HG02884 (cell line): ENCODE data around the gene DNAI7.

Source experiments
- ATAC-seq: cut with Tn5 transposase; IDR thresholded peaks from one replicate; pipeline ENCODE4 v1.9.1; 2021; ENCODE audit warnings: mild to moderate bottlenecking, moderate library complexity; ENCODE audit not compliant: unreplicated experiment

The DNAI7 gene

DNA sequence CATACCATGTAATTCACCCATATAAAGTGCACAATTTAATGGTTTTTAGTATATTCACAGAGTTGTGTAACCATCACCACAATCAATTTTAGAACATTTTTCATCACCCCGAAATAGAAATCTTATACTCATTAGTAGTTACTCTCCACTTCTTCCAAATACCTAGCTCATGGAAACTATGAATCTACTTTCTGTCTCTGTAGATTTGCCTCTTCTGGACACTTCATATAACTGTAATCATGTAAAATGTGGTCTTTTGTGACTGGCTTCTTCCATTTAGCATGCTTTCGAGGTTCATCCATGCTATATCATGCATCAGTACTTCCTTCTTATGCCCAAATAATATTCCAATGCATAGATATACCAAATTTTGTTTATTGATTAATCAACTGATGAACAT lies 10.8 kb downstream of the DNAI7 start:
- no peak for ATAC-seq

DNA sequence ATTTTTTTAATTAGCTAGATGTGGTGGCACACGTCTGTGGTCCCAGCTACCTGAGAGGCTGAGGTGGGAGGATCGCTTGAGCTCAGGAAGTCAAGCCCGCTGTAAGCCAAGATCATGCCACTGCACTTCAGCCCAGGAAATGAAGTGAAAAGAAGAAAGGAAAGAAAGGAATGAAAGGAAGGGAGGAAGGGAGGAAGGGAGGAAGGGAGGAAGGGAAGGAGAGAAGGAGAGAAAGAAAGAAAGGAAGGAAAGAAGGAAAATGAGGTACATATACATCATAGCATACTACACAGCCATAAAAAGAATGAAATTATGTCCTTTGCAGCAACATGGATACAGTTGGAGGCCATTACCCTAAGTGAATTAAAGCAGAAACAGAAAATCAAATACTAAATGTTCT lies 12.2 kb downstream of the DNAI7 start:
- no peak for ATAC-seq

DNA sequence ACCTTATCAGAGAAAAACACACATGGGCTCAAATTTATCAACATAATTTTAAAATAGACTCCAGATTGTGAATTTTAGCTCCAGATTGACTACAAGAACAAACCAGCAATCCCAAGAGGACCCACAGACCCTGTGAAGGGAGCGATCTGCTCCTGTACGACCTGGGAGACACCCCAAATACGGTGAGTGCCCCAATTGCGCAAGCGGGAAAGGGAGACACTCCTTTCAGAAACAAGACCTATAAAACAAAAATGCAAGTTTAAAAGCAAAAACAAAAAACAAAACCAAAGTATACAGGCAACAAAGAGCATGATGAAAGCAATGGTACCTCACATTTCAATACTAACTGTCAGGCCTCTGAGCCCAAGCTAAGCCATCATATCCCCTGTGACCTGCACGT lies 32.1 kb downstream of the DNAI7 start:
- ATAC-seq = no peak

DNA sequence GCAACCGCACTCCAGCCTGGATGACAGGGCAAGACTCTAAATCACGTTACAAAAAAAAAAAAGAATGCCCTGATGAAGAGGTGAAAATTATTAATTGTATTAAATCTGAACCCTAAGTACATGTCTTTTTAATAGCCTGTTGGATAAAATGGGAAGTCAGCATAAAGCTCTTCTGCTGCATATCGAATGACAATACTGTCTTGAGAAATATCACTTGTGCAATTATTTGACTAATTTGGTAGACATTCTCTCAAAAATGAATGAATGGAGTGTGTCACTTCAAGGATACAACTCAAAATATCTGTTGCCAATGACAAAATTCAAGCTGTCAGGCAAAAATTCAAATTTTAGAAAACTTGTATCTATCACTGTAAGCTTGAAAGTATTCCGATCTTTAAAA lies 38.9 kb downstream of the DNAI7 start:
- ATAC-seq = no peak

DNA sequence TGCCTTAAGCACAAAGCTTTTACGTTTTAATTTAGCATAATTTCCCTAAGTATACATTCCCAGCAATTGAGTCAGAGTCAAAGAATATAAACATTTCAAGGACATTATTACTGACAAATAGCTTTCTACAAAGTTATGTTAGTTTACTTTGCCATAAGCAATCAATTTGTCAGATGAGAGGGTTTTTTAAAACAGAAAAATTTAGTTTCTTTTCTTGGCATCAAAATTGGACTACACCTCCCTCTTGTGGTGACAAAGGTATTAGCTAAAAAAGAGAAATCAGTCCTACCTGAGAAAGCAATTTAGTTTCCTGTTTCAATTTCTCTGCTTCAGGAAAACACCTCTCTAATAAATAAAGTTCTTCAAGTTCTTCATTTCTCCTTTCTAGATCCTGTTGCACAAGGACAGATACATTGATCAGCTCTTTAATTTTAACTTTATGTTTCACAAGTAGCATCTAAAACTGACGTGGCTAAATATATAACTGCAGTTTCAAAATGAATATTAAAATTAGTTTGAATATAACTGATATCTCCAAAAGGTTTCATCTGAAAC lies 39.9 kb downstream of the DNAI7 start:
- ATAC-seq = peak; percentile 49

DNA sequence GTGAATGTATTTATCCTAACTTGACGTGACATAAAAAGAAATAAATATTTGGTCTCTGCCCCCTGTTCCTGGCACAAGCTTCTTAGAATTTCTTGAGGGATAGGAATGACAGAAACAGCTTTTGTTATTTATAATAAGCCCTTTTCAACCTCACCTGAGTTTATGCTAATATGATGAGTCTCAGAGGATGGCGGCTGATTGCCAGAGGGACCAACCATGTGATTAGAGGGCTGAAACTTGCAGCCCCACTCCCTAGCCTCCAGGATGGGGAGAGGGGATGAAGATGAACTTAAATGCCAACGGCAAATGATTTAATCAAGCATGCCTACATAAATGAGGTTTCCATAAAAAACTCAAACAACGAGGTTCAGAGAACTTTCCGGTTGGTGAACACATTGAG lies 42.9 kb downstream of the DNAI7 start:
- ATAC-seq = no peak

DNA sequence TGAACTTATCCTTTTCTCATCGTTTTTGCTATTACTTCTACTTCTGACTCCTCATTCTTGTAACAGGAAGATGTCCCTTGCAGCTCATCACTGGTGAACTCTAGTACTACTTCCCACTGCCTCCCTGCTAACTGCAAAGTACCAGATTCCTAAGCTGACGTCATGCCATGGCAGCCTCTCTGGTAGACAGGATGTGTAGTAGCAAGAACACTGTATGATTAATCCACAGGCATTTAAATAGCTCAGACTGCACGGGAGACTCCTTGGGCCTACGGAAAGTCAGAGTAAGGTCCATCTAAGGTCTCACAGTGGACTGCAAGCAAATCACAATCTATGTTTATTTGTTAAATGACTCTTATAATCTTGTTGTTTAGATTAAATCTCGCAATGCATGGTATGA lies 43.5 kb downstream of the DNAI7 start:
- ATAC-seq = no peak

DNA sequence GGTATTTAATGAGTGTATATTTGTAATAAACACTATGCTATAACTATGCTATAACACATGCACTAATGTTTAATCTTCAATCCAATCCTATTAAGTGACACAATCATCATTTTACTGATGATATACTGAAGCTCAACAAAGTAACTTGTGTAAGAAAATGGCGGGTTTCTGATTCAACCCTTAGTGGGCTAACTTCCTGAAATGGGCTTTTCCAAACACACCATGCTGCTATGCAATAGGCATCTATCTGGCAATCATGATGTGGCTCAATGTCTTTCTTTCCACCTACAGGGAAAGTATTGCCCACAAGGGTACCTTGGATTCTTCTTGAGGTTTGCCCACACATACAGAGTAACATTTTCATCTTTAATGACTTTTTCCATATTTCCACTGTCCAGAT lies 48.3 kb downstream of the DNAI7 start:
- ATAC-seq = no peak

DNA sequence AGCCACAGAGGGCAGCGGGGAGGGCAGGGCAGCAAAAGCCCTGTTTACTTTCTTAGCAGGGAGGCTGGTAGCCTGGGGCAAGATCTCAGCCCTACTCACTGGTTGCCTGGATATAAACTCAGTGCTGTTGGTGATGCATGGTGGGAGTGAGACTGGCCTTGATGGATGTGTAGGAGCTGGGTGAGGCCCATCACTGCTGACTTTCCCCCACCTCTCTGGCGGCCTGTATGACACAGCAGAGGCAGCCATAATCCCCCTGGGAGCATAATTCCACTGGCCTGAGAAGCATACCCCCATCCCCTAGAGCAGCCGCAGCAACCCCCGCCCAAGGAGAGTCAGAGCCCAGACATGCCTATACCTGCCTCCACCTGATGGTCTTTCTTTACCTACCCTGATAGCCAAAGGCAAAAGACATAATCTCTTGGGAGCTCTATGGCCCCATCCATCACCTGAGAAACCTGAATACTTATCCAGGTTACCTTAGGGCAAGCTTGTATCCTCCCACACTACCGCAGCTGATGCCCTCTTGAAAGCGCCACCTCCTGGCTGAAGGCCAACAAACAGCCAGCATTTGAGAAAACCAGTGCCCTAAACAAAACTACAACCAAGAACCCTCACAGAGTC lies 59.3 kb downstream of the DNAI7 start:
- no peak for ATAC-seq

DNA sequence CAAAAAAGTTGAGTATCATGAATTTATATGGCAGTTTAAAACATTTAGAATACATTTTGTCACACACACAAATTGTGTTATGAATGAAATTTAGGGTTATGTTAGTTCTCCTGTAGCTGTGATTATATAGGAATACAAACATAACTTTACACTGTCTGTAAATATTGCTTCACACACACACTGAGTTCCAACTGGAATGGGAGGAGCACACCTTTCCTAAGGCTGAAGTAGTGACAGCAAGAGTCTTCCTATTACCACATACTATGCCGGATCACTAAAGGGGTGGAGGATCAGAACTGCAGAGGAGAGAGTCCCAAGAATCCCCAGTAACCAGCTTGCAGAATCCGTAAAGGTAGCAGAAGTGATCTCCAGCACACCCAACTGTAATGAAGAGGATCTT lies 63.7 kb downstream of the DNAI7 start:
- no peak for ATAC-seq

DNA sequence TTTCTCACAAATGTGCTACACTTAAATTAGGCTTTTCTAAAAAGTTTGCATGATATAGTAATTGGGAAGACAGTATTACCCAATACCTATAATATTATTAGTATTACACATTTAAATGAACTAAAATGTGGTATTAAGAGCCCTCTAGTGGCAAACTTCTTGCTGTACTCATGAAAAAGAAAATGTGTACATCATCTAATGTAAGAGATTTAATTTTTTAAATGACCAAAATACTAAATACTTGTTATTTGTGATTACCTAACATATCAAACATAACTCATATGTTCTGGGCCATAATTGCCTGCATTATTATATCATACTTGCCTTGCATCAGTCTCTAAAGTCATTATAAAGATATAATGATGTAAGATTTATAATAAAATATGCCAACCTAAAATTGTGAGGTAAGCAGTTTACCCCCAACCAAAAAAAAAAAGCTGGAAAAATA lies 64.2 kb downstream of the DNAI7 start:
- ATAC-seq = no peak

DNA sequence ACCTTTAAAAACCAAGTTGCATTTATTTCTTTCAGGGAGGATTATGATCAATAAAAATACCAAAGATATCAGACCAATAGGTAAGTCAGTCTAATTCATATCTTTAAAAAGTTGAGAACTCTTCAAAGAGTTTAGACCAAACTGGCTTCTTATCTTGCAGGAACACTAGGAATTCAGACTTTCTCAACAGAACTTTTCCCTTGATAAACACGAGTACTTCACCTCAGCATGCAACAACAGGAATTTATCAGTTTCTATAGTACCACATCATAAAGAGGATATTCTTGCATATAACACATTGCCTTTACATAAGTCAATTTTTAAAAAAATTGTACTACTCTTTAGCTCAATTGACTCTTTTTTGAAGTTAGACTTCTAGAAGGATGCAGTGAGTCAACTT lies 68.2 kb downstream of the DNAI7 start:
- ATAC-seq = no peak

DNA sequence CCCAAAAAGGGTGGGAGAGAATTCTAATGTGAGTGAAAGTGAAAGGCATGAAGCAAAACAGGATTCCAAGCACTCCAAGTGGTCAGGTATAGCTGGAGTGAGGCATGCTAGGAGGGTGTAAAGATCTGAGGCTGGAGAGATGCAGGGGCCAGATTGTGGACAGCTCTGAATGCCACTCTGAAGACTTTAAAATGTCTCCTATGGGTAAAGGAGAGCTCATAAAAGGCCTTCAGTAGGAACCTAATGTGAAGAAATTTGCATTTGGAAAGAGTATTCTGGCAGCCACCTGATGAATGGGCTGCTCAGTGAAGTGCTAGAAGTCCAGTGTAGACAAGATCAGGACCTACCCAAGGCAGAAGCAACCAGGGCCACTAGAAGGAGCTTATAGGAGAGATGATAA lies 68.9 kb downstream of the DNAI7 start:
- ATAC-seq = no peak

DNA sequence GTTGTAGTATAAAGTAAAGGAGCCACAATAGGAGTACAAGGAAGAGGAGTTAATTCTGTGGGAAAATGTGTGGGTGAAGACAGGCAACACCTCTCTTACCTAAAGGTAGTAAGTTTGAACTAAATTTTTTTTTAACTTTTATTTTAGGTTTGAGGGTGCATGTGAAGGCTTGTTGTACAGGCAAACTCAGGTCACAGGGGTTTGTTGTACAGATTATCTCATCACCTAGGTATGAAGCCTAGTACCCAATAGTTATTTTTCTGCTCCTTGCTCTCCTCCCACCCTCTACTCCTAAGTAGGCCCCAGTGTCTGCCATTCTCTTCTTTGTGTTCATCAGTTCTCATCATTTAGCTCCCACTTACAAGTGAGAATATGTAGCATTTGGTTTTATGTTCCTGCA lies 70.5 kb downstream of the DNAI7 start:
- no peak for ATAC-seq

DNA sequence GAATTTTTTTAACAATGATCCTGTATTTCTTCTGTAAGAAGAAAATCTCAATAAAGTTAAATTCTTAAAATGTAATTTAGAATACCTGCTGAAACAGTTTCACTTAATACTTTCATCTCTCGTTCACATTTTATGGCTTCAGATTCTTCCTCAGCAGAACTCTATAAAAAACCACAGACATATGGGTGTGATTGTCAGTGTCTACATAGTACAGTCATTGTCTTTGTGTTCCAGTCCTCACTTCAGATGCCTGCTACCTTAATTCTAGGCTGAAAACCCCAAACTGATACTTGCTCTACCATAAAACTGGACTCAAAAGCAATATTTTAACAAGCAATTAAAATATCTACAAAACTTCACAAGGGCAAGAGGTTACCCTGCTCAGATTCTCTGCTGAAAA lies 71.8 kb downstream of the DNAI7 start:
- no peak for ATAC-seq

DNA sequence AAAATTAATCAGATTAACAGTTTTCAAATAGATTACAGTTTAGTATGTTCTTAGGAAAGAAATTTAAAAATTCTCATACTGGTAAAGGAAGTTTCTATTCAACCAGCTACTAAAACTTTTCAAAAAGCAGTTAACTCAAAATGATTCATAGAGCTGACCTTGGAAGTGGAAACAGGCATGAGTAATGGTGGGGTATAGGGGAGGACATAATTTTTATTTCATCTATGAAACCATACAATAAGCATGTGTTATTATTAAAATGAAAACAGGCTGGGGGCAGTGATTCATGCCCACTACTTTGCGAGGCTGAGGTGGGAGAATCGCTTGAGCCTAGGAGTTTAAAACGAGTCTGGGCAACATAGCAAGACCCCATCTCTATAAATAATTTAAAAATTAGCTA lies 73.0 kb downstream of the DNAI7 start:
- ATAC-seq = no peak

DNA sequence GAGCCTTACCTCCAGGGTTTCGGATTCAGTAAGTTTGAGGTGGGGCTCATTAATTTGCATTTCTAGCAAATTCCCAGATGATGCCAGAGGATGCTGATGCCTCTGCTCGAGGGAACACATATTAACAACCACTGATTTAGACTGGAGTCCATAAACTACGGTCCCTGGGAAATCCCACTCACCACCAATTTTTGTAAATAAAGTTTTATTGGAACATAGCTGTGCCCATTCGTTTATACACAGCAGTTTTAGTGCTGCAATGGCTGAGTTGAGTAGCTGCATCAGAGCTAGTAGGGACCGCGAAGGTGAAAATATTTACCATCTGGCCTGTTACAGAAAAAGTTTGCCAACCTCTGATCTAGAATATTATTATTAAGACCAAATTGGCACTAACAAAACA lies 73.8 kb downstream of the DNAI7 start:
- ATAC-seq = no peak

DNA sequence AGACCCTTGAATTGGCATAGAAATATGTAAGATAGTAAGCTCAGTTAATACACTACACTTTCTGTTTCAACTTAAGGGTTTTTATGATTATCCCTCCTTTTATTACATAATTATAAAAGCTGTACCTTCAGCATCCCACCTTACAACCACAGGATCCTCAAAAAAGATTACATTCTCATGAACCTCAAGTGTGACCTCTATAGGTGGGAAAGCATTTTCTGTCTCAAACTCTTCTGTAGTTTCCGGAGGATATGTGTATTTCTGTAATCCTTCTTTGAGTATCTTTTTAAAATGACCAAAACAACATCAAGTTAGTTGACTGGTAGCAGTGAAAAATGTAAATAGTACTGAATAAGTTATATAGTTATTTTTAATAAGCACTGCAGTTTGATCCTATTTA lies 75.9 kb downstream of the DNAI7 start:
- ATAC-seq = no peak

DNA sequence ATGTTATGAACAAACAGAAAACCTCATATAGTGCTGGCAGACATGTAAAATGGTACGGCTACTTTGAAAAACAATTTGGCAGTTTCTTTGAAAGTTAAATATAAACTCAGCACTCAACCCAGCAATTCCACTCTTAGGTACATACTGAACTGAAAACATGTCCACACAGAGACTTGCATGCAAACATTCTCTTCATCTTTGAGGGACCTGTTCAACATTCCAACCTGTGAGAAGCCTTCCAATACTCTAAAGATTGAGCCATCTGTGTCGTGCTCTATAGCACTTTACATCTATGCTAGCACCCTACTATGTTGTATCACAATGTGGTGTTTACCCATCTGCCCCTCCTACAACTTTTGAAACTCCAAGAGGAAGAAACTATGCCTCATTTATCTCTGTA lies 79.3 kb downstream of the DNAI7 start:
- no peak for ATAC-seq

DNA sequence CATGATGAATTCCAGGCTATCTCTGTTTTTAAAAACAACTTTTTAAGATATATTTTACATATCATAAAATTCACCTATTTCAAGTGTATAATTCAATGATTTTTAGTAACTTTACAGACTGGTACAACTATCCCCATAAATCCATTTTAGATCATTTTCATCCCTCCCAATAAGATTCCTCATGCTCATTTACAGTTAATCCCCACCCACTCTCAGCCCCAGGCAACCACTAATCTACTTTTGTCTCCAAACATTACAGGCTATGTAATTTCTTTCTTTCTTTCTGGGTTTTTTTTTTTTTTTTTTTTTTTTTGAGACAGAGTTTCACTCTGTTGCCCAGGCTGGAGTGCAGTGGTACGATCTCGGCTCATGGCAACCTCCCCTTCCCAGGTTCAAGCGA lies 81.3 kb downstream of the DNAI7 start:
- ATAC-seq = no peak

DNA sequence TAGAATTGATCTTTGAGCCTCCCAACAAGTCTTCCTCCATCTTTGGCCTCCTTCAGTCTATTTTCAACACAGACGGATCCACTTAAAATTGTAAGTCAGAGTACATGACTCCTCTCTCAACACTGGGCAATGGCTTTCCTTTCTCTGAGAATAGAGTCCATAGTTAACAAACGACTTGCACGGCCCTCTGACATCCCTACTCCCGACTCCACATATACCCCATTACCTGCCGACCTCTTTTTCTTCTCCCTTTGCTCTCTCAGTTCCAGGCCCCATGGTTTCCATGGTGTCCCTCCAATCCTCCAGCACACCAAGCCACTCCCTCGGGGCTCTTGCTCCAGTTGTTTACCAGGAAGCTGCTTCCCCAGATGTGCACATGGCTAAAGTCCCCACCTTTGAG lies 84.7 kb downstream of the DNAI7 start:
- ATAC-seq = no peak

DNA sequence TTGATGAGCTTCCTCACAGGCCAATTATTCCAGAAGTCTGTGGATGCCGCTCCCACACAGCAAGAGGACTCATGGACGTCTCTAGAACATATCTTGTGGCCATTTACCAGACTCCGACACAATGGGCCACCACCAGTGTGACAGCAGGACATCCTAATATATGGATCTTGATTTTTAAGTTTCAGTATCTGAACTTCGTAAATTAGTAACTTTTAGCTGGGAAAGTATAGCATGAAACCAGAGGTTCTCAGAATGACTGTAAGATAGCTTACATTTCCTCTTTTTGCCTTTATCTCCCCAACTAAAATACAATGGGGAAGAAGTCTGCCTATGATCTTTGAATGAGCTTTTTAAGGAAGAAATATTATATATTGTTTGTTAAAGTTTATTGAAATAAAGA lies 87.0 kb downstream of the DNAI7 start:
- ATAC-seq = peak; percentile 94

DNA sequence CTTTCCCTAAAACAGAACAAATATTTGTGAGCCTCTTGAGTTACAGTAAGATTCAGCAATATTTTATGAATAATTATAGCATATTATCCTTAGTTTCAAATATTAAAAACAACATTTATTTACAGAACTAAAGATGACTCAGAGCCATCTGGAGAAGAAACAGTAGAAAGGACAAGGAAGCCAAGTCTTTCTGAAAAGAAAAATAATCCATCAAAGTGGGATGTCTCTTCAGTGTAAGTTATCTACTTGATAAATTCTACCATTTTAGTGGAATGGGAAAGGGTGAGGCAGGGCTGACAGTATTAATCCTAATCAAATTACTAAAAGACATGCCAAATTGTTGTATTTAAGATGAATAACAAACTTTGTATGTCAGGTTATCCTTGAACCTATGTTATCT lies 88.1 kb downstream of the DNAI7 start:
- ATAC-seq = no peak
